Measurements from ENCODE around the gene GADD45B. TPM values are rescaled to one million over a fixed set of nuclear protein-coding genes. Genes with fewer than 3 reads are reported as not detected.

Gene GADD45B
- total RNA-seq, 1 experiment from 2014 or later: 23.8 TPM

Small RNAs within 50 kb of the gene (microRNA-seq; reads per million reads assigned to microRNA genes)
- gene MIR7108: 2.8 reads per million, percentile 16 among the genes with 10 or more reads in this experiment

Other genes starting within 250 kb of the GADD45B start
- 119 TPM in 2 replicates for gene PLEKHJ1, start 239.8 kb upstream of the GADD45B start, total RNA-seq (2022)
- 129 and 135 TPM in 2 replicates for gene SF3A2, start 239.3 kb upstream of the GADD45B start, total RNA-seq (2022)
- 19.3 and 19.4 TPM in 2 replicates for gene AMH, start 226.8 kb upstream of the GADD45B start, total RNA-seq (2022)
- gene JSRP1, start 219.7 kb upstream of the GADD45B start, total RNA-seq (2022): not detected in 2 replicates
- not detected in 2 replicates for gene PEAK3, start 194.0 kb upstream of the GADD45B start, total RNA-seq (2022)
- gene LINGO3, start 168.0 kb upstream of the GADD45B start, total RNA-seq (2022): 1.3 and 1.4 TPM in 2 replicates
- 141 and 152 TPM in 2 replicates for gene LSM7, start 147.5 kb upstream of the GADD45B start, total RNA-seq (2022)
- gene SPPL2B, start 147.4 kb upstream of the GADD45B start, total RNA-seq (2022): 90.6 and 92.3 TPM in 2 replicates
- 0.49 and 0.66 TPM in 2 replicates for gene TMPRSS9, start 115.9 kb upstream of the GADD45B start, total RNA-seq (2022)
- 200 and 217 TPM in 2 replicates for gene TIMM13, start 48.5 kb upstream of the GADD45B start, total RNA-seq (2022)
- 128 and 130 TPM in 2 replicates for gene LMNB2, start 19.2 kb upstream of the GADD45B start, total RNA-seq (2022)
- gene GNG7, start 226.6 kb downstream of the GADD45B start, total RNA-seq (2022): 0.28 and 0.43 TPM in 2 replicates
- 2.3 TPM in 2 replicates for gene DIRAS1, start 245.2 kb downstream of the GADD45B start, total RNA-seq (2022)

Data from Caco-2 (cell line).